AML-193 (cell line): ENCODE measurements around the gene CDH23.

Experiments
- DNase-seq, 2 experiments: peaks; one replicate each; lab custom pipeline; 2025; lab: John Stamatoyannopoulos, UW

Gene CDH23

DNA sequence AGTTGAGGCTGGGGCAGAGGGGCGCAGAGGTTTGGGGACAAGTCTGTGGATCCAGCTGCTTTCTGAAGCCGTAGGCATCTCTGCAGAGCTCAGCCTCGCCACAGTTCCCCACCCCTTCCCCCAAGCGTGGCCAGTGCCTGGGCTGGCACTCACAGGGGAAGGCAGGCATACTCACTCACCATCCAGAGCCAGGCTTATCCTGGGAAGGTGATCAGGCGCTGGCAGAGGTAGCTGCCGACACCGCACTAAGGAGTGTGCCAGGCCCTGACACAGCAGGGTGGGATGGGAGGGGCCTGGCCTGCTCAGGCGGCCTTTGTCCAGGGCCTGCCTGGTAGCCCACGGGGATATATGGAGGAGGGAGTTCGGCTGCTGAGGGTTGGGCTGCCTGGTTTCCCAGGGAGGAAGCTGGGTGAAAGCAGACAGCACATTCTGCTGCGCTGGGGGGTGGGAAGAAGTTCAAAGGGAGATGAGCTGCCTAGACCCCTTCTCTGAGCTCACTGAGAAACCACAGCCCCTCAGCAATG, 360.7 kb downstream of the CDH23 start:
- DNase-seq, result no peak

DNA sequence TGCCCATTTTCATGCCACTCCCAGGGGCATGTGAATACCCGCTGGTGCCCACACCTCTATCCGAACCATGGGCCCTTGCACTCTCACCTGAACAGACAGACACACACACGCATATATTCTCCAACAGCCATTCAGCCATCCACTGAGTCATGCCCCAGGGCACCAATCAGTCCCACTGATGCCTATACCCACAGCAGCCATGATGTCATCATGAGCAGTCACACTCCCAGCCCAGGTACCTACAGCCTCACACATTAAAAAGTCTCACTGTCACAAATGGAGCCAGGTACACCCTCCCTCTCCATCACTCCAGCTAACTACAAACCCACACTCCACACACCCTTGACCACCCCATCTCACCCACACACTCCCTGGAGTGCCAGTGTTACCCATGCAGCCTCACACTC, 364.4 kb downstream of the CDH23 start:
- DNase-seq, result no peak

DNA sequence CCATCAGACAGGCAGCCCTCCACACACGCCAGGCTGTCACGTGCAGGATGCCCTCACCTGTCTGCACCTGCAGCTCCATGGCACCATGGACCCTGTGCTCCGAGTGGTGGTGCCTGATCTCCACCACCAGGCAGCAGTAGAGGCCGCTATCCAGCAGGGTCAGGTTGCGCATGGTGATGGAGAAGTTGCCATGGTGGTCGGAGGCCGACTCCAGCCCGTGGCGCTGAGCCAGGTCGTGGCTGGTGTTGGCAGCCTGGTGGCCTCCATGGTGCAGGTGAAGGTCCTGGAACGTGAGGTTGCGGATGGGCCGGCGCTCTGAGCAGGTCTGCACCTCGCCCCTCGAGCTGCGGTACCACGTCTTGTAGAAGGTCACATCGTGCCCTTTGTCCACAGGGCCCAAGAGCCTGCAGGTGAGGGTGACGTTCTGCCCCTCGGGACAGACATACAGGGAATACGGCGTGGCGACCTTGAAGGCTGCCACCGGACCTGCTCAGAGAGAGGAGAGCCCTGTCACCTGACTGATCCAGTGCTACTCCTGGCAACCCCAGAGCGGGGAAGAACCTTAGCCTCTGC, 364.9 kb downstream of the CDH23 start:
- DNase-seq, result no peak

- no peak for DNase-seq
Measured at GRCh38 chr10:71762324-71762723, 365.6 kb downstream of the CDH23 start.

DNA sequence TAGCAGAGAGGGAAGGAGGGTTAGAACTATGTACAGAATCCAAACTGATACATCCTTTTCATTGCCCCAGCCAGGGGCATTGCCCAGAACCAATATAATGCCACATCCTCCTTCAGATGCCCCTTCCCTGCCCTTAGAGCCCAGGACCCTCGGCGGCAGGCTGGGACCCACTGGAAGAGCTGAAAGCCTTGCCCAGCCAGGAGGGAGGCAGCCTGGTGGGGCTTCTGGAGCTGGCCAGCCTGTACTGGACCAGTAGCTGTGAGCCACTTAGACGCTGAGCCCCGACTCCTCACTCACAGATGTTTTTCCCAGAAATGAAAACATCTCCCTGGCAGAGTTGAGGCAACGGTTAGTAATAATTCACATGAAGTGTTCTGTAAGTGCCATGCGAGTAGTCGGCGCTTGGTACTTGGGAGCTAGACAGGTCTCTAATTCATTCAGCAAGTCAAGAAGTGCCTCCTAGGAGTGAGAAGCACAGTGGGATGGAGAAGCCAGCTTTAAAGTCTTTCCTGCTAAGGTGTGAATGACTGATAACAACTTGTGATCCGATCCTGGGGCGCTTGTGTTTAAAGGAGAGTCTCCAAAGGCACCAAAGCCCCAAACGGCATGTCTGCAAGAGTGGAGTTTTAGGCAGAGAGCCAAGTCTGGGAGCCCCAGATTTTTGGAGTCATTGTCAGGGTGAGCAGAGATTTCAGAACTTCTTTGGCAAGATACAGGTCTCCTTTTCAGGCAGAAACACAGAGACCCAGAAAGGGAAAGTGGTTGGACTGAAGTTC, 366.8 kb downstream of the CDH23 start:
- no peak for DNase-seq

- DNase-seq, result no peak
Measured at GRCh38 chr10:71765176-71765904, 368.6 kb downstream of the CDH23 start.

DNA sequence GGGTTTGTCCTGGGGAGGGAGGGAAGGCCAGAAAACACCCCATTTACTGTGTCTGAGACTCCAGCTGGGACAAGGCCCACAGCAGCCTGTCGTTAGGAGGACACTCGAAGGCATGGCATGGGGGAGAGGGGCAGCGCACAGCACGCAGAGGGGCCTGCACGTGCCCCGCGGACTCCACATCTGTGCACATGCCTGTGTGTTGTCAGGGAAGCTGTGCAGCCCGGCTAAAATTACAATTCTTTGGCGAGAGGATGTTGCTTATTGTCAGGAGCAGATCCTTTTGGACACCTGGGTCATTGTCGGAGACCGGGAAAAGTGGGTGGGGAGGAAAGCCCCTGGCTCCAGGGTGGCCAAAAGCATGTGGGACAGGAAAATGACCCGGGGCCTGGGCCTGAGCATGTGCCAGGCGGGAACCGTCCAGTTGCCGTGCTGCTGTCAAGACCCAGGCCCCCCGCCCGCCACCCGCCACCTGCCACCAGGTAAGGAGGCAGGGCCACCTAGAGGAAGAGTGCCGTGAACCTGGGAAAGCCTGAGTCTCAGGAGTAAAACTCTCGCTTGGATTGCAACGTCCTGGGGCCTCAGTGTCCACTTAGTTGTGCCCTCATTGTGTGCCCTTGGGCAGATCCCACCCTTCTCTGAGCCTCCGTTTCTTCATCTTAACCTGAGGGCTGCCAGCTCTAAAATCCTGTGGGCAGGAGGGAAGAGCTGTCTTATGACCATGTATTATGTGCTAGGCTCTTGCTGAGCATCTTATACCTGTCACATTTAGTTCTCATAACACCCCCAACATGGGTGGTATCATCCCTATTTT, 369.4 kb downstream of the CDH23 start:
- no peak for DNase-seq

GRCh38 chr10:71766717-71767419, 370.1 kb downstream of the CDH23 start:
- no peak for DNase-seq

DNA sequence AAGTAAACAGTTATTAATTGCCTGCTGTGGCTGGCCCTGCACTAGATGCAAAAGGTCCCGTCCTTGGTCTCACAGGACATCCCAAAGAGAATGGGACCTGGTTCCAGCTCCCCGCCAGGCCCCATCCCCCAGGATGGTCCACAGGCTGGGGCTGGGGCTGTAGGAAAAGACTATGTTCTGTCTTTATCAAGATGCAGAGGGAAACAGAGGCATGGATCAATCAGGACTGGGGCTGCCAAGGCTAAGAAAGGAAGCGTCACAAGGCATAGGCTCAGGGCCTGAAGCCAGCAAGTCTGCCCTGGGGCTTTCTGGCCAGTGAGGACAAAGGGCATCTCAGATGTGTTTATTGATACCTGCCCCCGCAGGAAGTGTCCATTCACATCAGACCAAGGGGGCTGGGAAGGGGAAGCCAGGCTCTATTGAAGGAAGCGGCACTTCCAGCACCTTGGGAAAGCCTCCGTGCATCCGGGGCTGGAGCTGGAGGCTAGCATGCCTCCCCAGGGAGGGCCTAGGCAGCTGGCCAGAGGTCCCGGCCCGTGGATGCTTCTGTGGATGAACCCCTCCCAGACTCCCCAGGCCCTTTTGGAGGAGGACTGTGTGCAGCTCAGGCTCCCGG, 370.8 kb downstream of the CDH23 start:
- no peak for DNase-seq

GRCh38 chr10:71769279-71769823, 372.6 kb downstream of the CDH23 start:
- peak in 1 of 2 experiments; percentile 14 for DNase-seq

GRCh38 chr10:71770255-71770654, 373.5 kb downstream of the CDH23 start:
- peak; percentile 22 to 39 for DNase-seq

GRCh38 chr10:71770789-71771188, 374.1 kb downstream of the CDH23 start:
- peak; percentile 70 to 75 for DNase-seq

DNA sequence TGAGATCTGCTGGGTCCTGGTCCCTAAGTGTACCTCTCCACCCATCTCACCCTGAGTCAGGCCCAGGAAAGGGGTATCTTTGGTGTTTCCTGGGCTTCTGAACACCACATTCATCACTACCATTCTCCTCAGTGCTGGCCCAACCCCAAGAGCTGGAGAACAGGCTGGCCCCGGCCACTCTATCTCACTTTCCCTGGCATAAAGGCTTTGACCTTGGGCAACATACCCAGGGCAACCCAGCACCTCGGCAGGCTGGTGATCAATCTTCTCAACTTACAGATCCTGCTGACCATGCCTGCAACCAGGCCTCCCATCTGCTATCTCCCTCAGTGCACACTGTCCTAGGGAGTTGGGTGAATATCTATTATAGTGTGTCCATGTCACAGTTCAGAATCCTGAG, 374.5 kb downstream of the CDH23 start:
- DNase-seq, result no peak

DNA sequence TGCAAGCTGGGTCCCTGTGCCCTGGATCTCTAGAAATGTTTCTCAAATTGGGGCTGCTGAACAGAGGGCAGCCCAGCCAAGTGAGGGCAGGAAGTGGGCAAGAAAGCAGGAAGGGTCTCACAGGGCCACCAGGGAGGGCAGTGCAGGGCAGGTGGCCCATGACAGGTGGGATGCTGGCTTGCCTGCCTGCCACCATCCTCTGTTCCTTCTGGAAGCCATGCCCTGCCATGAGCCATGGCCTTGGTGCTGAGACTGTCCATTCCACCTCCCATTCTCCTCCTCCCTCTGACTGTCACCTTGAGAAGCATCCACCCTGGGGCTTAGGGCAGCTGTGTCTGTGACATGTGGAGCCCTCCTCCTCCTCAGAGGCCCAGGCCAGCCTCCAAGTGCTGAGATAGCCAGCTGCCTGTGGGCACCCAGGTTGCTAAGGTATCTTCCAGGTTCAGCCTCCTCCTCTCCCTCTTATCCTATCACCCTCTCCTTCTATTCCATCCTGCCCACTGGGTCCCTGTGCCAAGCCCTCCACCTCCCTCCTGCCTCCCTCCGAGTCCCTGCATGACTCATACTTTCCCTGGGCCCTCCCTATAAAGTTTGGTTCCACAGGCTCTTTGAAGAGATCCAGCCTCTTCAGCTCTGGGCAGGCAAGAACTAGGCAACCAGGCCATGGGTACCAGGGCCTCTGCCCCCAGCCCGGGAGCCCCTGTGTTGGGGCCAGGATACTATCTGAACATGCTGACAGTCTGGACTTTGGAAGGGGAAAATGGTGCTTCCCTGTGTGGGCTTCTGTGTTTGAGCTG, 375.3 kb downstream of the CDH23 start:
- DNase-seq, result peak in 1 of 2 experiments; percentile 18

DNA sequence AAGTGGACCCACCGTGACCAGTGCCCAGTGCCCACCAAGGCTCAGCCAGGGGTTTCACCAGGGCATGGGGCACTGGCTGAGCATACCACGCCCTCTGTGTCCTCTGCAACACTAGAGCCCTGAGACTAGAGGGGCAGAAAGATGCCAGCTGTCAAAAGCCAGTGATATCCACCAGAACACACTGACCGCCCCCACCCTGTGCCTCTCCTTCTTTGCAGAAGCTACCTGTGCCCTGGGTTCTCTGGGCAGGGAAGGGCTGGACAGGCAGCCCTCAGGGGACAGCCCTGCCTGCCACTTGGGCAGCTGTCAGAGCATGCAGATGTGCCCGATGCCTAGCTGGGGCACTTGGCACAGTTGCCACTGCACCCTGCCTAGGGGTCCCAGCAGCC, 376.1 kb downstream of the CDH23 start:
- DNase-seq, result no peak

DNA sequence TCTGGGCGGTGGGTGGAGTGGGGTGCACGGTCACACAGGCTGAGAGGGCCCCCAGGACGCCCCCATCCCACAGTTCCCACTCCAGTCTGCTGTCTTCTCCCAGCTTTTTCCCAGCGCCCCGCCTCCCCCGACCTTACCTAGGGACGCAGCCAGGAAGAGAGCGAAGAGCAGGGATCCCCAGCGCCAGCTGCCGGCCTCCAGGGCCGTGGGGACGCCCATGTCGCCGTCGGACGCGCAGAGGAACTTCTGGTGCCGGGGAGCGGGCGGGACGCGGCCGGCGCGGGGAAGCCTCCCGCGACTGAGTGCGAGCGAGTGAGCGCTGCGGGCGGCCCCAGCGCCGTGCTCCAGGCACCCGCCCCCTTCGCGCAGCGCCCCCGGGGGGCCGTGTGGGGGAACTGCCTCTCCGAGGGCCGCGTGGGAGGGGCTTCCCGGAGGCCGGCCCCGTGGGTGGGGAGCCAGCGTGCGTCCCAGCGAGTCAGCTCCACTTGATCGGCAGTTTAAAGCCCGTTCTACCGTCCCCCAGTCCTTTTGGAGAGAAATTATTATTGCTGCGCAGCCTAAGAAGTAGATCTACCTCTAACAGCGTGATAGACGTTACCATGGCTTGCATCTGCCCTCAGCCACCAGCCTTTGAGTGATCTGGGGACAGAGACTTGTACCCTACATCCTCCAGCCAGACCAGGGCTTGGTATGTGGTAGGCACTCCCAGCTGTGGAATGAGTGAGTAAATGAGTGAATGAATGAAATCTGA, 376.7 kb downstream of the CDH23 start, which contains the start of gene VSIR:
VSIR (minus strand) TSS at position 300 of the 751 bp plus-strand sequence; CDS start at position 219, 81 bp downstream.
- peak; percentile 69 to 76 for DNase-seq

GRCh38 chr10:71774916-71775702, 378.4 kb downstream of the CDH23 start:
- peak; percentile 93 for DNase-seq

DNA sequence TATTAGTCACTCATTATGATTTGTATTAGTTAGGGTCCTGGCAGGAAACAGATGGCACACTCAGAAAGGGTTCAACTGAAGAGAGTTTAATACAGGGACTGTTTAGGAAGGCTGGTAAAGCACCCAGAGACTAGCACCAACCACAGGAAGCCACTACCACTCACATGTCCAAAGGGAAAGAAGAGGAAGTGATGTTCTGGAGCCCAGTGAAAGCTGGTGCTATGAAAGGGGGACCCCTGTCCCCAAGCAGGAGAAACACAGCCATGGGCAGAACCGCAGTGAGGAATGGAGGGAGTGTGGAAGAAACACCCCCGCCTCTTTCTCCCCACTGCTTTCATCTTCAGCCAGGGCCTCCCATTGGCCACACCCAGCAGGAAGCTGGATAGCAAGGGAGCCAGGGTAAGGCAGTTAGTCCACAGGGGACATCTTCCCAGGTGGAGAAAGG, 379.8 kb downstream of the CDH23 start:
- DNase-seq, result peak; percentile 66 to 82
